GM12878 (cell line): ENCODE results near the gene ATXN1. TPM values are rescaled to one million over a fixed set of nuclear protein-coding genes. Genes with fewer than 3 reads are reported as not detected.

Source experiments
- ATAC-seq: fragments of 200-7000 bp; cut with Tn5 transposase; 3 replicates; pipeline ENCODE4 v1.9.1; 2020; ENCODE audit warnings: mild to moderate bottlenecking, moderate library complexity
- BruUV-seq: library from RNA; stranded (reverse); fragments of 400-500 nt; replicated peaks from 2 replicates; lab custom pipeline; 2021; lab: Mats Ljungman, UMichigan
- CTCF ChIA-PET: fragments of 300-600 bp; sonication (Branson Sonifier 250); formaldehyde crosslinking; extraction: SDS; loops from one replicate; lab custom pipeline; 2021; ENCODE audit warnings: inconsistent platforms; lab: Yijun Ruan, JAX
- POLR2A ChIA-PET: fragments of 350-600 bp; formaldehyde crosslinking; extraction: SDS; loops from one replicate; lab custom pipeline; 2021; ENCODE audit warnings: inconsistent platforms; lab: Charles Lee
- RAD21 ChIA-PET: fragments of 300-600 bp; sonication (Branson Sonifier 250); formaldehyde crosslinking; loops from one replicate; lab custom pipeline; 2023; ENCODE audit warnings: antibody characterized with exemption; ENCODE audit not compliant: unreplicated experiment; lab: Charles Lee
- SMC1A ChIA-PET: fragments of 300-600 bp; sonication (Branson Sonifier 250); formaldehyde crosslinking; loops from one replicate; lab custom pipeline; 2023; ENCODE audit not compliant: unreplicated experiment, uncharacterized antibody; lab: Charles Lee
- DNase-seq: peaks from one replicate; pipeline ENCODE4 v3.0.0-alpha.2; 2011; ENCODE audit warnings: low read depth, low spot score
- FAIRE-seq: peaks from 3 replicates; lab custom pipeline; 2011; peaks lifted over from hg19 to GRCh38; lab: Jason Lieb, UNC
- H2AFZ ChIP-seq: 2 replicates; pipeline ENCODE4 v1.6.0; 2011; ENCODE audit warnings: low read depth, low read length, control low read depth; ENCODE audit not compliant: control insufficient read depth
- H3K27ac ChIP-seq: 2 replicates; pipeline ENCODE4 v1.5.1; 2011; ENCODE audit warnings: control low read depth; ENCODE audit not compliant: control insufficient read depth, insufficient read depth
- H3K27me3 ChIP-seq, 2 experiments: replicated peaks in 1 of 2; 2 replicates each; pipeline versions ENCODE4 v1.6.0 to v1.6.1; 2011; ENCODE audit warnings: low read length in 1 of 2; ENCODE audit not compliant: control insufficient read depth in 2 of 2, insufficient read depth in 2 of 2
- H3K36me3 ChIP-seq, 2 experiments: 2 replicates each; pipeline ENCODE4 v1.5.1; 2011; ENCODE audit warnings: low read length in 1 of 2; ENCODE audit not compliant: control insufficient read depth in 2 of 2, insufficient read depth in 2 of 2
- H3K4me1 ChIP-seq: 2 replicates; pipeline ENCODE4 v1.6.1; 2011; ENCODE audit warnings: mild to moderate bottlenecking, low read length, moderate library complexity, mixed read lengths; ENCODE audit not compliant: control insufficient read depth, insufficient read depth
- H3K4me2 ChIP-seq: 2 replicates; pipeline ENCODE4 v1.6.0; 2011; ENCODE audit warnings: control low read depth; ENCODE audit not compliant: control insufficient read depth, insufficient read depth
- H3K4me3 ChIP-seq: fragments of 200-600 bp; sonication (generic); 2 replicates; pipeline ENCODE4 v1.5.1; 2016
- H3K79me2 ChIP-seq: 2 replicates; pipeline ENCODE4 v1.6.0; 2011; ENCODE audit warnings: low read length; ENCODE audit not compliant: control insufficient read depth, insufficient read depth
- H3K9ac ChIP-seq: 2 replicates; pipeline ENCODE4 v1.8.0; 2011; ENCODE audit warnings: low read length, control low read depth, mixed read lengths; ENCODE audit not compliant: control insufficient read depth, insufficient read depth
- H3K9me3 ChIP-seq: replicated peaks from 3 replicates; pipeline ENCODE4 v1.5.1; 2011; ENCODE audit warnings: mild to moderate bottlenecking, low read length; ENCODE audit not compliant: control insufficient read depth, insufficient read depth
- H4K20me1 ChIP-seq: 2 replicates; pipeline ENCODE4 v1.6.0; 2011; ENCODE audit not compliant: control insufficient read depth, insufficient read depth
- ASH2L ChIP-seq: fragments of 300-600, 200-600 bp; sonication (generic); IDR thresholded peaks from 2 replicates; pipeline ENCODE4 v1.6.1; 2017; ENCODE audit warnings: low read depth, mild to moderate bottlenecking, borderline replicate concordance
- ATF7 ChIP-seq: fragments of 450-650 bp; IDR thresholded peaks from 2 replicates; pipeline ENCODE4 v1.6.1; 2016; ENCODE audit warnings: low read depth, mild to moderate bottlenecking
- BHLHE40 ChIP-seq, 2 experiments: fragments of 450-650 bp in 1 of 2; IDR thresholded peaks; 2 replicates each; pipeline ENCODE4 v1.6.1; 2011 to 2017; ENCODE audit warnings: low read depth in 2 of 2, borderline replicate concordance in 1 of 2, improper control_type of control experiment in 1 of 2, low read length in 1 of 2, mild to moderate bottlenecking in 1 of 2
- CBX5 ChIP-seq: sonication (generic); IDR thresholded peaks from 2 replicates; pipeline ENCODE4 v1.6.1; 2016; ENCODE audit warnings: low read depth, moderate library complexity, mild to moderate bottlenecking, inconsistent platforms
- FOS ChIP-seq: IDR thresholded peaks from 3 replicates; pipeline ENCODE4 v1.6.1; 2011; ENCODE audit warnings: borderline replicate concordance; ENCODE audit not compliant: insufficient read length; ENCODE audit errors: extremely low read depth
- KAT2A ChIP-seq: conservative IDR thresholded peaks from 2 replicates; pipeline ENCODE4 v1.6.1; 2011; ENCODE audit warnings: low read depth, low read length; ENCODE audit not compliant: control insufficient read depth
- MXI1 ChIP-seq: fragments of 150-350 bp; IDR thresholded peaks from 2 replicates; pipeline ENCODE4 v1.6.1; 2011; ENCODE audit warnings: low read depth, mild to moderate bottlenecking, inconsistent platforms, low read length, improper control_type of control experiment
- POU2F2 ChIP-seq: IDR thresholded peaks from 3 replicates; pipeline ENCODE4 v1.6.1; 2011; ENCODE audit warnings: low read depth, mild to moderate bottlenecking, low read length, borderline replicate concordance
- RAD21 ChIP-seq: IDR thresholded peaks from 2 replicates; pipeline ENCODE4 v1.6.1; 2011; ENCODE audit warnings: mild to moderate bottlenecking, low read depth, low read length, moderate library complexity; ENCODE audit not compliant: insufficient read depth
- SMC3 ChIP-seq: IDR thresholded peaks from 2 replicates; pipeline ENCODE4 v1.6.1; 2011; ENCODE audit warnings: low read length, improper control_type of control experiment, borderline replicate concordance
- SP1 ChIP-seq: IDR thresholded peaks from one replicate; pipeline ENCODE4 v1.6.1; 2011; ENCODE audit warnings: low read depth, low read length
- SUZ12 ChIP-seq: fragments of 200-600 bp; sonication (generic); IDR thresholded peaks from one replicate; pipeline ENCODE4 v1.6.1; 2018; ENCODE audit warnings: antibody characterized with exemption, mild to moderate bottlenecking; ENCODE audit not compliant: unreplicated experiment
- WRNIP1 ChIP-seq: IDR thresholded peaks from 2 replicates; pipeline ENCODE4 v1.6.1; 2011; ENCODE audit warnings: low read depth, low read length, improper control_type of control experiment, borderline replicate concordance
- ZNF207 ChIP-seq: fragments of 450-650 bp; IDR thresholded peaks from 2 replicates; pipeline ENCODE4 v1.6.1; 2014; ENCODE audit warnings: antibody characterized with exemption, mild to moderate bottlenecking, borderline replicate concordance
- ZNF384 ChIP-seq: IDR thresholded peaks from 2 replicates; pipeline ENCODE4 v1.6.1; 2012; ENCODE audit warnings: low read depth, mild to moderate bottlenecking, low read length, improper control_type of control experiment, borderline replicate concordance
- WGBS: methylation state at CpG from one replicate; pipeline ENCODE4 v1.1.6; 2016; ENCODE audit warnings: low lambda C conversion rate; ENCODE audit not compliant: insufficient replicate concordance, insufficient coverage; ENCODE audit errors: missing lambda C conversion rate; 5-methylcytosine and 5-hydroxymethylcytosine counted together
- in situ Hi-C: fragments of 300-500 bp; cut with MboI; formaldehyde crosslinking; loops from 9 replicates; pipeline ENCODE4 v1.14.3; 2018; ENCODE audit warnings: mixed read lengths
- intact Hi-C: fragments of 100-400 bp; cut with micrococcal nuclease; formaldehyde crosslinking; loops from one replicate; pipeline ENCODE4 v1.14.2; 2022; ENCODE audit not compliant: unreplicated experiment
- polyA plus RNA-seq, 11 experiments: library from polyadenylated mRNA; depleted of rRNA in 4 of 11; unstranded in 6 of 11; stranded (reverse) in 5 of 11; fragments of >200 nt; fragmentation: Nextera tagmentation in 4 of 11; fragmentation: Illumina TruSeq in 1 of 11; extraction: Ambion mirVana in 4 of 11; extraction: Trizol in 1 of 11; gene quantifications; 1 replicate in 1 of 11; 2 replicates in 10 of 11; pipeline versions ENCODE4 v1.2.1 to v1.2.3, GENCODE V29; 2011 to 2016; ENCODE audit warnings: inconsistent platforms in 2 of 11, missing spikeins in 2 of 11, low read depth in 1 of 11
- total RNA-seq, 4 experiments: library from RNA; depleted of rRNA in 3 of 4; stranded (reverse); fragments of >200 nt in 3 of 4; fragmentation: Illumina TruSeq in 1 of 4; extraction: Trizol in 1 of 4; gene quantifications; 2 replicates each; pipeline versions ENCODE4 v1.2.1 to v1.2.3, GENCODE V29; 2013 to 2021
- TF ChIP-seq, protein P1 (sequence below): fragments of 450-650 bp; IDR thresholded peaks from 2 replicates; pipeline ENCODE4 v1.6.1; 2017; ENCODE audit warnings: mild to moderate bottlenecking
- TF ChIP-seq, protein P2 (sequence below): fragments of 450-650 bp; IDR thresholded peaks from 2 replicates; pipeline ENCODE4 v1.6.1; 2016; ENCODE audit warnings: mild to moderate bottlenecking, moderate library complexity, borderline replicate concordance

Gene ATXN1
- total and polyA plus RNA-seq, 10 of the 15 experiments (the other 5 are each of a cell fraction or from before 2014, with no cell fraction given), result 12.2 to 51.2 (median 20.5) TPM

- ATAC-seq, result no peak
- FAIRE-seq, result no peak
- ChIA-PET CTCF (interaction anchor here (0.6 to 1.4 kb wide), 3 partner anchors 19 to 994 kb away, joined by 3 read pairs; no protein-coding TSS in a partner anchor), POLR2A (no interaction called here), RAD21 (no interaction called here), SMC1A (interaction anchor here (0.9 to 1.6 kb wide), 2 partner anchors 9 to 54 kb away, joined by 3 to 5 read pairs; no protein-coding TSS in a partner anchor)
- H3K4me1 ChIP-seq, result no peaks in the 10 kb centered on the region
- H3K9ac ChIP-seq, result no peak overlapping the region
- no peaks in the 10 kb centered on the region for H3K79me2 ChIP-seq
- 25% methylated on average over 4 of the region's 4 CpGs for WGBS
- H3K9me3 ChIP-seq, result no peaks in the 10 kb centered on the region; the same call in 2 of the 3 replicates
- in situ Hi-C loops (no loop called here), intact Hi-C loops (no loop called here)
- H3K27me3 ChIP-seq, result no peaks in the 10 kb centered on the region
- DNase-seq, result no peak
- TF ChIP-seq SP1, result no peak
- no peak for TF ChIP-seq CBX5
- no peak for TF ChIP-seq ZNF384
- no peak for TF ChIP-seq SMC3
- TF ChIP-seq, protein P1, sequence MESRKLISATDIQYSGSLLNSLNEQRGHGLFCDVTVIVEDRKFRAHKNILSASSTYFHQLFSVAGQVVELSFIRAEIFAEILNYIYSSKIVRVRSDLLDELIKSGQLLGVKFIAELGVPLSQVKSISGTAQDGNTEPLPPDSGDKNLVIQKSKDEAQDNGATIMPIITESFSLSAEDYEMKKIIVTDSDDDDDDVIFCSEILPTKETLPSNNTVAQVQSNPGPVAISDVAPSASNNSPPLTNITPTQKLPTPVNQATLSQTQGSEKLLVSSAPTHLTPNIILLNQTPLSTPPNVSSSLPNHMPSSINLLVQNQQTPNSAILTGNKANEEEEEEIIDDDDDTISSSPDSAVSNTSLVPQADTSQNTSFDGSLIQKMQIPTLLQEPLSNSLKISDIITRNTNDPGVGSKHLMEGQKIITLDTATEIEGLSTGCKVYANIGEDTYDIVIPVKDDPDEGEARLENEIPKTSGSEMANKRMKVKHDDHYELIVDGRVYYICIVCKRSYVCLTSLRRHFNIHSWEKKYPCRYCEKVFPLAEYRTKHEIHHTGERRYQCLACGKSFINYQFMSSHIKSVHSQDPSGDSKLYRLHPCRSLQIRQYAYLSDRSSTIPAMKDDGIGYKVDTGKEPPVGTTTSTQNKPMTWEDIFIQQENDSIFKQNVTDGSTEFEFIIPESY, result no peak
- TF ChIP-seq POU2F2, result no peak
- TF ChIP-seq BHLHE40 (IDR thresholded peaks at IDR 0.05; ENCODE audit: borderline replicate concordance in 1 of 2, low read depth in 2 of 2, low read length in 1 of 2), result no peak
- no peak for TF ChIP-seq KAT2A
- TF ChIP-seq FOS, result no peak
- TF ChIP-seq ZNF207, result no peak
- TF ChIP-seq RAD21, result no peak
- TF ChIP-seq, protein P2, sequence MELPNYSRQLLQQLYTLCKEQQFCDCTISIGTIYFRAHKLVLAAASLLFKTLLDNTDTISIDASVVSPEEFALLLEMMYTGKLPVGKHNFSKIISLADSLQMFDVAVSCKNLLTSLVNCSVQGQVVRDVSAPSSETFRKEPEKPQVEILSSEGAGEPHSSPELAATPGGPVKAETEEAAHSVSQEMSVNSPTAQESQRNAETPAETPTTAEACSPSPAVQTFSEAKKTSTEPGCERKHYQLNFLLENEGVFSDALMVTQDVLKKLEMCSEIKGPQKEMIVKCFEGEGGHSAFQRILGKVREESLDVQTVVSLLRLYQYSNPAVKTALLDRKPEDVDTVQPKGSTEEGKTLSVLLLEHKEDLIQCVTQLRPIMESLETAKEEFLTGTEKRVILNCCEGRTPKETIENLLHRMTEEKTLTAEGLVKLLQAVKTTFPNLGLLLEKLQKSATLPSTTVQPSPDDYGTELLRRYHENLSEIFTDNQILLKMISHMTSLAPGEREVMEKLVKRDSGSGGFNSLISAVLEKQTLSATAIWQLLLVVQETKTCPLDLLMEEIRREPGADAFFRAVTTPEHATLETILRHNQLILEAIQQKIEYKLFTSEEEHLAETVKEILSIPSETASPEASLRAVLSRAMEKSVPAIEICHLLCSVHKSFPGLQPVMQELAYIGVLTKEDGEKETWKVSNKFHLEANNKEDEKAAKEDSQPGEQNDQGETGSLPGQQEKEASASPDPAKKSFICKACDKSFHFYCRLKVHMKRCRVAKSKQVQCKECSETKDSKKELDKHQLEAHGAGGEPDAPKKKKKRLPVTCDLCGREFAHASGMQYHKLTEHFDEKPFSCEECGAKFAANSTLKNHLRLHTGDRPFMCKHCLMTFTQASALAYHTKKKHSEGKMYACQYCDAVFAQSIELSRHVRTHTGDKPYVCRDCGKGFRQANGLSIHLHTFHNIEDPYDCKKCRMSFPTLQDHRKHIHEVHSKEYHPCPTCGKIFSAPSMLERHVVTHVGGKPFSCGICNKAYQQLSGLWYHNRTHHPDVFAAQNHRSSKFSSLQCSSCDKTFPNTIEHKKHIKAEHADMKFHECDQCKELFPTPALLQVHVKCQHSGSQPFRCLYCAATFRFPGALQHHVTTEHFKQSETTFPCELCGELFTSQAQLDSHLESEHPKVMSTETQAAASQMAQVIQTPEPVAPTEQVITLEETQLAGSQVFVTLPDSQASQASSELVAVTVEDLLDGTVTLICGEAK, result no peak
- TF ChIP-seq WRNIP1, result no peak
- no peak for TF ChIP-seq ATF7
- TF ChIP-seq ASH2L, result no peak
- no peak for TF ChIP-seq MXI1
- TF ChIP-seq SUZ12, result no peak
- no peaks in the 10 kb centered on the region for H4K20me1 ChIP-seq
- no peaks in the 10 kb centered on the region for H3K36me3 ChIP-seq
- no TSS peak for BruUV-seq
- no peak overlapping the region for H3K27ac ChIP-seq
- no peak overlapping the region for H3K4me3 ChIP-seq
- no peak overlapping the region for H3K4me2 ChIP-seq
- H2AFZ ChIP-seq, result no peak overlapping the region
These were observed 21.0 kb upstream of the ATXN1 start for GRCh38 chr6:16782278-16782677.
